IPS-20b (cell line): ENCODE results near the gene CALM1.

Source experiments
- H3K27ac ChIP-seq: one replicate; pipeline ENCODE4 v1.5.1; 2013; ENCODE audit warnings: low read length
- H3K27me3 ChIP-seq: 2 replicates; pipeline ENCODE4 v1.6.1; 2013; ENCODE audit warnings: mild to moderate bottlenecking, low read length, inconsistent platforms; ENCODE audit not compliant: insufficient read depth
- H3K36me3 ChIP-seq: 2 replicates; pipeline ENCODE4 v1.6.1; 2013; ENCODE audit warnings: low read depth, mild to moderate bottlenecking, inconsistent platforms, low read length, moderate library complexity; ENCODE audit not compliant: insufficient read depth
- H3K4me1 ChIP-seq: 2 replicates; pipeline ENCODE4 v1.6.1; 2013; ENCODE audit warnings: mild to moderate bottlenecking, control low read depth, inconsistent platforms, low read length, moderate library complexity; ENCODE audit not compliant: insufficient read depth
- H3K4me3 ChIP-seq: 2 replicates; pipeline ENCODE4 v1.5.1; 2013; ENCODE audit warnings: mild to moderate bottlenecking, low read length, inconsistent platforms
- H3K9ac ChIP-seq: 2 replicates; pipeline ENCODE4 v1.6.1; 2013; ENCODE audit warnings: low read depth, mild to moderate bottlenecking, inconsistent platforms, low read length, moderate library complexity
- H3K9me3 ChIP-seq: 2 replicates; pipeline ENCODE4 v1.6.1; 2013; ENCODE audit warnings: mild to moderate bottlenecking, low read depth, low read length, inconsistent platforms; ENCODE audit not compliant: insufficient read depth

Gene CALM1

DNA sequence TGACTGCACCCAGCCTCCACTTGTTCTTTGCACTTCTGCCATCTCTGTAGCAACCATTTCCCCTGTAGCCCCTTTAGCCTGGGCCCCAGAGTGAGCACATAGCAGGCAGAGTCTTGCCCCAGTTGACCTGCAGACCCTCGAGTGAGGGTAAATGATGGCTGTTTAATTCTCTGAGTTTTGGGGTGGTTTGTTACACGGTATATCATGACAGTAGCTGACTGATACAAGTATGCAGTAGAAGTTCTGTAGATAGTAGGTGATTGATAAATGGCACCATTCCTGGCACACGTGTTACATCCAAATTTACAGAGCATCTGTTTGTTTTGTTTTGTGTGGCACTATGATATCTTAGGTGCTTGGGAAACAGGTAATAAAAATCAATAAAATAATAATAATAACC is 32.4 kb downstream of the CALM1 start:
- H3K36me3 ChIP-seq: no peaks in the 10 kb centered on the region
- no peak overlapping the region for H3K9ac ChIP-seq
- H3K4me3 ChIP-seq: no peak overlapping the region
- peaks cover 4% of the 10 kb centered on the region for H3K4me1 ChIP-seq
- H3K27me3 ChIP-seq: no peaks in the 10 kb centered on the region
- no peaks in the 10 kb centered on the region; the same call in 1 of the 2 replicates for H3K9me3 ChIP-seq
- H3K27ac ChIP-seq: no peak overlapping the region

DNA sequence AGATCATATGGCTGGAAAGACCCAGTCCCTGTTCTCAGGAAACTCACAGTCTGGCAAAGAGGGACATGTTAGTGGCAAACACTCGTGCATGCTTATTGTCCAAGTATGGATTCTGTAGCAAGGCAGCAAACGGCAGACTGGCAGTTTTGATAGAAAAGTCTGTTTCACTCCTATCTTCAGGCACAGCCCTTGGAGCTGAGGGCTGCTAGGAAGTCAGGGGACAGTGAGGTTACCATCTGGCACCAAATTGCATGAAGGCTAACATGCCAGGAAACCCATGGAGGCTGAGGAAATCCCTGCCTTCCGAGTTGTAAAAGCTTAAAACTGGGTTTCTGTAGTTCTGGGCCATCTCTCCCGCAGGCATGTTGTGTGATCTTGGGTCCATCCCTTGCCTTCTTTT is 32.9 kb downstream of the CALM1 start:
- Histone ChIP-seq H3K9ac (no peak overlapping the region), H3K36me3 (no peaks in the 10 kb centered on the region), H3K4me3 (no peak overlapping the region), H3K4me1 (peaks cover 3% of the 10 kb centered on the region; the same call in 1 of the 2 replicates), H3K27ac (no peak overlapping the region), H3K9me3 (no peaks in the 10 kb centered on the region; the same call in 1 of the 2 replicates), H3K27me3 (no peaks in the 10 kb centered on the region)

DNA sequence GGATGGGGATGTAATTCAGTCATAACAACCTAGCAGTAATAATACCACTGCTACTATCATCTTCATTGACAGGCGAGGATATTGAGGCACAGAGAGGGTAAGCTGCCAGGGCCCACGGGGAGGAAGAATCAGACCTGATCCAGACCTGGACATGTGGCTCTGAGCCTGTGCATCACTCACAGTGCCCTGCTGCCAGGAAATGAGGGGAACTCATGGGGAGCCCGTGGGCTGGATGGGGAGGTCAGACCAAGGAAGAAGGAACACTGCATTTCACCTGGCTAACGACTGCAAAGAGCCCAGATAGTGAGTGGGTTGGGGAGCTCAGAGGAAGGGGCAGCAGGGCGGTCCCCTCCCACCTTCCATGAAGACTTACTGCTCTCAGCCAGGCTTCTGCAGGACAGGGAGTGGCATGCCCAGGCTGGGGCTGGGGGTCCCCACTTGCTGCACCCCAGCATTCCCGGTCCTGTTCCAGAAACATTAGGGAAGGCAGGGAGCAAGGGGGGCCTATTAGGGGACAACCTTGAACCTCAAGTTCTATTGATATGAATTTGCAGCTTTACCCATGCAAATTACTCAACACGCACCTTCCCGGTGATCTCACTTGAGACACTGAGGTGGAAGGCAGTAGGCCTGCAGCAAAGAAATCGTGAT is 37.7 kb downstream of the CALM1 start:
- peaks cover 4% of the 10 kb centered on the region; the same call in 1 of the 2 replicates for H3K4me1 ChIP-seq
- H3K9me3 ChIP-seq: no peaks in the 10 kb centered on the region; the same call in 1 of the 2 replicates
- no peak overlapping the region for H3K9ac ChIP-seq
- no peaks in the 10 kb centered on the region for H3K36me3 ChIP-seq
- H3K27ac ChIP-seq: no peak overlapping the region
- no peak overlapping the region for H3K4me3 ChIP-seq
- no peaks in the 10 kb centered on the region for H3K27me3 ChIP-seq

DNA sequence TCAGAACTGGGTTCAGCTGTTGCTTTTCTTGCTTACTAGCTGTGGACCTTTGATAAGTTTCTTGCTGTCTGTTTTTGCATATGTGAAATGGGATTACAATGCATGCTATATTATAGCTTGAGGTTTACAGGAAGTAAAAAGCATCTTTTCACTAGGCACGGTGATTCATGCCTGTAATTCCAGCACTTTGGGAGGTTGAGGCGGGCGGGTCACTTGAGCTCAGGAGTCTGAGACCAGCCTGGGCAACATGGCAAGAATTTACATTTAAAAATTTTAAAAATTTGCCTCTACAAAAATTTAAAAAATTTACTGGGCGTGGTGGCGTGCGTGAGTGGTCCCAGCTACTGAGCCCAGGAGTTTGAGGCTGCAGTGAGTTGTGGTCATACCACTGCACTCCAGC is 42.0 kb downstream of the CALM1 start:
- Histone ChIP-seq H3K27me3 (no peaks in the 10 kb centered on the region), H3K27ac (no peak overlapping the region), H3K36me3 (no peaks in the 10 kb centered on the region), H3K9ac (no peak overlapping the region), H3K4me3 (no peak overlapping the region), H3K4me1 (peaks cover 24% of the 10 kb centered on the region; the same call in 1 of the 2 replicates), H3K9me3 (no peaks in the 10 kb centered on the region)

DNA sequence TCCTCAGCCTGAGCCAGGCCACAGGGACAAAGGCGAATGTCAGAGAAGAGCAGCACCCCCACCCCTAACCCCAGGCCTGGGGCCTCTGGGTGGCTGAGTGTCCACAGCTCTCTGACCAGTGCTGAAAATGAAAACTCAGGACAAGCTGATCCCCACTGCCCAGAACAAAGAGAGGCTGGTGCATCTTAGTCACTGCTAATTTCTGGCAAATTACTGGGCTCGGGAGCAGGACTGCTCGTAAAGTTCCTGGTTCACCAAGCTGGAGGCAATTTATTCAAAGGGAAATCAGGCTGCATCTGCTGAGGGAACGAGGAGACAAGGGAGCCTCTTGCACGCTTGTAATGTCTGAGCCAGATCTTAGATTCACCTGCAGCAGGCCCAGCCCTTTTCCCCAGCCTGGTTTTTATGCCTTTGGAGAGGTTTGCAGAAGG is 43.2 kb downstream of the CALM1 start:
- H3K27me3 ChIP-seq: no peaks in the 10 kb centered on the region
- no peaks in the 10 kb centered on the region for H3K9me3 ChIP-seq
- H3K4me3 ChIP-seq: no peak overlapping the region
- peak overlapping the region; percentile 27 for H3K27ac ChIP-seq
- no peaks in the 10 kb centered on the region for H3K36me3 ChIP-seq
- H3K9ac ChIP-seq: peak overlapping the region; percentile 56; the same call in 1 of the 2 replicates
- H3K4me1 ChIP-seq: peaks cover 24% of the 10 kb centered on the region; the same call in 1 of the 2 replicates

DNA sequence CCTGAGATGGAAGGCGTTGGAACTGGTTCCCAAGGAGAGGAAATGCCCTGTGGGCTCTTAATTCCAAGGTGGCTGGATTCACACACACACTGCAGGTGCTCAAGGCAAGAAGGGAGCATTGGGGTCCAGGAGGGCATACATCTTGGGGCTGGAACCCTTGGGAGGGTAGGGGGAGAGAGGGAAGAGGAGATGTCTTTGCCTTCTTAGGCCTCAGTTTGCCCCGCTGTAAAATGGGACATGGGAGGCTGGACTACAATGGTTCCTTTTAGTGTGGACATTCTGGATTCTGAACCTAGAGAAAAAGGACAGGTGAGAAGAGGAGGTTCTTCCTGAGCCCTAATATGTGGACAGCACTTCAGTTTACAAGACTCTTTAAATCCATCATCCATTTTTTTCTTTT is 43.8 kb downstream of the CALM1 start:
- no peak overlapping the region for H3K27ac ChIP-seq
- peaks cover 3% of the 10 kb centered on the region; the same call in 1 of the 2 replicates for H3K9me3 ChIP-seq
- H3K4me3 ChIP-seq: no peak overlapping the region
- H3K9ac ChIP-seq: peak overlapping the region; percentile 56; the same call in 1 of the 2 replicates
- peaks cover 24% of the 10 kb centered on the region; the same call in 1 of the 2 replicates for H3K4me1 ChIP-seq
- no peaks in the 10 kb centered on the region for H3K27me3 ChIP-seq
- no peaks in the 10 kb centered on the region for H3K36me3 ChIP-seq

DNA sequence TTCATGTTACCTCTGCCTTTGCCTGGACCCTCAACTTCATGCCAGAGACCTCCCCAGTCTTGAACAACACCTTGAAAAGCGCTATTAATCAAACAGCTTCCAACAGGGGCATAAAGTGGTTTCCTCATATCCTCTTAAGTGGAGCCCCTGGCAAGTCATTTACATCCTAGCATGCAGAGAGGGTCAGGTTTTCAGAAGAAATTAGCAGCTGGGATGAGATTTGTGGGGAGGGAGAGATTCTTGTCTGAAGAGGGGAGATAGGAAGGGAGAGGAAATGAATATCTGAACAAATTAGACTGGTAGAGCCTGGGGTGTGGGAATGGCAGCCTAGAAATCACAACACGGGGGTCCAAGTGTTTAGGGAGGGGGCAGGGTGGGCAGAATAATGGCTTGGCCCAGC is 45.6 kb downstream of the CALM1 start:
- H3K27ac ChIP-seq: no peak overlapping the region
- no peaks in the 10 kb centered on the region for H3K27me3 ChIP-seq
- H3K36me3 ChIP-seq: no peaks in the 10 kb centered on the region
- H3K4me1 ChIP-seq: peaks cover 24% of the 10 kb centered on the region; the same call in 1 of the 2 replicates
- no peak overlapping the region for H3K4me3 ChIP-seq
- peaks cover 3% of the 10 kb centered on the region; the same call in 1 of the 2 replicates for H3K9me3 ChIP-seq
- no peak overlapping the region for H3K9ac ChIP-seq

DNA sequence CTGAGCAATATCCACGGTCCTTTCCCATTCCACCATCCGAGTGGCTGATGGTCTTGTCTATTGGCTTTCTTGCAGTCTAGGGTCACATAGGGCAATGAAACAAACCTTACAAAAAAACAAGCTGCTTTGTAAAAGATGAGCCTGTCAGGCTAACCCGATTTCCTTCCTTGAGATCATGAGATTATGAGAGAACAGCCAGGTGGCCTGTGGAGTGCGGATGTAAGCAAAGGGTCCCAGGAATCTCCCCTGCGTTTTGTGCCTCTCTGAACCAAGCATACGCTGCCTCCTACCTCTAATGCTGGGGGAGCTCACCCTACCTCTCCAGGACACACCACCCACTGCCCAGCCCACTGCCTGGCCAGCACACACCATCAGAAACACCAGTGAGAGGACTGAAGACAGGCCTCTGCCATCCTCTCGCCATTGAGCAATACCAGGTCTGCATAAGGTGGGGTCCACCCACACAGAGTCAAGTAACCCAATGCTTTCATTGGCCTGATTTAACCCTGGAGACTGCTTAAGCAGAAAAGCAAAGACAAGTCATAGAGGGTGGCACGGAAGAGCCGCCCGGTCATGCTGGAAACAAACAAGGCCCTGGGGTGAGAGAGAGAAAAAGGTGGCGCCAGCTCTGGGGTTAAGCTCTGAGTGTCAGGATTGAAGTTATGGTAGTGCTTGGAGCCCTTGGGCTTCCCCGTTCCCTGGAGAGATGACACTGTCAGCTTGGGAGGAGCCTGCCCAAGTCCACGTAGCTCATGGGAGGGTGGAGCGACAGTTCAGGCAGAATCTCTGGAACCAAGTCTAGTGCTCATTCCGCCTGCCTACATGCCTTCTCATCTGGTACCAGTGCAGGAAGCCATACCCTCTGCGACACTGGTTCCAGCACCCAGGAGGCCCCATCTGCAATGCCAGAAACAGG is 46.6 kb downstream of the CALM1 start:
- Histone ChIP-seq H3K36me3 (no peaks in the 10 kb centered on the region), H3K27ac (no peak overlapping the region)

DNA sequence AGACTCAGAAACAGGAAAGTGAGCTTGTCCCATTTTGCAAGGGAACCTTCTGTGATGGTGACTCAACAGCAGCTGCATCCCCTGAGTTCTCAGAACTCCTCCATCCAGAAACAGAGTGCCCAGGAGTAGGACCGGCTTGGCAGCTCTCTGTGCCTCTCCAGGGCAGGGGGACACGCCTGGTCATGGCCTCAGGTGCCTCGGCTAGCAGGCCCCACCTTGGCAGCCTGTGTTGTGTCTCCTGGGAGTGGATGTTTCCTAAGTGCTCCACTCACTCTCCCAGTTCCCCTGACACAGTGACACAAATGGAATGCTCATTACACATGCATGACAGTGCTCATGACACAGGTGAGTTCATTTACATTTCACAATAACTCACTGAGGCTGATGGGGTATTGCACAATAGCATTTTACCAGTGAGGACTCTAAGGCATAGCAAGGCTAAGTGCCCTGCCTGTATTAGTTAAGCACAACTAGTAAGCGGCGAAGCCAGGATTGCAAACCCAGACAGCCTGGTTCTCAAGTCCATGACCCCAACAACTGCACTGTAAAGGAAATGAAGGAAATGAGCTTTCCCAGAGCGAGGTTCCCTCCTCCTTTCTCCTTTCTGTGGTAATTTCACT is 47.4 kb downstream of the CALM1 start:
- H3K27ac ChIP-seq: no peak overlapping the region
- H3K4me3 ChIP-seq: no peak overlapping the region
- no peak overlapping the region for H3K9ac ChIP-seq
- no peaks in the 10 kb centered on the region for H3K36me3 ChIP-seq
- peaks cover 3% of the 10 kb centered on the region; the same call in 1 of the 2 replicates for H3K9me3 ChIP-seq
- peaks cover 23% of the 10 kb centered on the region; the same call in 1 of the 2 replicates for H3K4me1 ChIP-seq
- no peaks in the 10 kb centered on the region for H3K27me3 ChIP-seq

More for the DNA sequence above, 46.6 kb downstream of the CALM1 start:
- peaks cover 3% of the 10 kb centered on the region; the same call in 1 of the 2 replicates for H3K9me3 ChIP-seq
- no peaks in the 10 kb centered on the region for H3K27me3 ChIP-seq
- H3K4me3 ChIP-seq: no peak overlapping the region
- peaks cover 24% of the 10 kb centered on the region; the same call in 1 of the 2 replicates for H3K4me1 ChIP-seq
- H3K9ac ChIP-seq: no peak overlapping the region

DNA sequence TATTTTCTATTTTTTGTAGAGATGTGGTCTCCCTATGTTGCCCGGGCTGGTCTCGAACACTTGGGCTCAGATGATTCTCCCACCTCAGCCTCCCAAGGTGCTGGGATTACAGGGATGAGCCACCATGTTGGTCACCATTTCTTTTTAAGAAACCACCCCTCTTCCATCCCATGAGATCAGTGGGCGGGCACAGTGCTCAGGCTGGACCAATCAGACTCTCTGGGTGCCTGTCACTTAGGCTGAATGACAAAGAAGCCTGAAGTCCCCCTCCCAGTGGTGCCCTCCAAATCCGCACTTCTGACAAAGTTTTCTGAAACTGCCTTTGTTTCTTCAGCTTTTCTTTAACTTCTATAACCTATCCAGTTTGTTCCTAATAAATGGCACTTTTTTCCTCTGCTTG is 48.2 kb downstream of the CALM1 start:
- no peaks in the 10 kb centered on the region for H3K36me3 ChIP-seq
- no peaks in the 10 kb centered on the region for H3K27me3 ChIP-seq
- H3K9ac ChIP-seq: no peak overlapping the region
- no peak overlapping the region for H3K4me3 ChIP-seq
- no peak overlapping the region for H3K27ac ChIP-seq
- H3K4me1 ChIP-seq: peaks cover 15% of the 10 kb centered on the region; the same call in 1 of the 2 replicates
- peaks cover 3% of the 10 kb centered on the region; the same call in 1 of the 2 replicates for H3K9me3 ChIP-seq

DNA sequence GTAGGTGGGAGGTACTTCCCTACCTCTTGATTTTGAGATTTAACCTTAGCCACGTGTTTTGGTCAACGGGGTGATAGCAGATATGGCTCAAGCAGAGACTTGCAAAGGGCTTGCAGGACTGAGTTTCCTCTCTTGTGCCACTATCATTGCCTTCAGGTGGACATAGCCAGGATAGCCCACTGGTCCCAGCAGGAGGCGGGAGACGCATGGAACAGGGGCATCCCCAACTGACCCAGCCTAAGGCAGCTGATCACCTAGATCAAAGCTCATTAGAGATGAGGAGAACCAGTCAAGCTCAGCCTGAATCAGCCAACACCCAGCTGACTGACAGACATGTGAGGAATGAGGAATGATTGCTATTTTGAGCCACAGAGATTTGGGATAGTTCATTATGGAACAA is 49.6 kb downstream of the CALM1 start:
- Histone ChIP-seq H3K27ac (no peak overlapping the region), H3K36me3 (no peaks in the 10 kb centered on the region), H3K4me3 (no peak overlapping the region), H3K9me3 (peaks cover 3% of the 10 kb centered on the region; the same call in 1 of the 2 replicates), H3K9ac (no peak overlapping the region), H3K27me3 (no peaks in the 10 kb centered on the region), H3K4me1 (peaks cover 5% of the 10 kb centered on the region; the same call in 1 of the 2 replicates)
